ENCODE data around the gene CFAP74. TPM values are rescaled to one million over a fixed set of nuclear protein-coding genes. Genes with fewer than 3 reads are reported as not detected.

Gene CFAP74
- total and polyA plus RNA-seq, 12 donors: 0.03 TPM; not detected in 11

DNA sequence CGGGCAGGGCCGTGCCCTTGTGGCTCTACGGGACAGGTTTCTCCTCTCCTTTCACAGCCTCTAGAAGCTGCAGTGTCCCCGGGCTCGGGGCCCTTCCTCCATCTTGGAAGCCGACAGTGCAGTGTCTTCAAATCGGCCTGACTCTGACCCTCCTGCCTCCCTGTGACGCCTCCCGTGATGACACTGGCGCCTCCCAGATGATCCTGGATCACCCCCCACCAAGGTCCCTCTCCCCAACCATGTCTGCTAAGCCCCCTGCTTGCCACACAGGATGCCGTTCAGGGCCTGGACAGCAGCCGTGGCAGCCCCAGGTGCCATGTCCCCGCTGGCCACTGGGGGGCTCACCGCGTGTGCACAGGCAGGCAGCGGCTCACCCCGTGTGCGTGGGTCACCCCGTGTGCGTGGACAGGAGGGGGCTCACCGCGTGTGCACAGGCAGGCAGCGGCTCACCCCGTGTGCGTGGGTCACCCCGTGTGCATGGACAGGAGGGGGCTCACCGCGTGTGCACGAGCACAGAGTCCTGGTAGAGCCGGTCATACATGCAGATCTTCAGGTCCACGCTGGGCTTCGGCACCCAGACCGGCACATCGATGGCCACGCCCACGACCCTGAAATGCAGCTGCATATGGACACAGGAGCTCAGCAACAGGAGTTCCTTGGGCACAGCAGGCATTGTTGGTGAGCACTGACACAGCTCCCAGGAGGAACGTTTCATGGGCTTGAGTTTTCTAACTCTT is 59.6 kb downstream of the CFAP74 start:
- Histone ChIP-seq H3K4me3 (peak overlapping the region in 1 of 10 donors; percentile 12), H3K27ac (no peak overlapping the region), H3K27me3 (peaks cover 0 to 32% (median 10%) of the 10 kb centered on the region in 7 donors), H3K36me3 (no peaks in the 10 kb centered on the region), H3K4me1 (peaks cover 0 to 19% (median 9%) of the 10 kb centered on the region in 9 donors), H3K9me3 (no peaks in the 10 kb centered on the region)
- DNase-seq (peak; percentile 40 to 62), ATAC-seq (peak; percentile 68 to 86 (median 76))
- TF ChIP-seq, protein P1, sequence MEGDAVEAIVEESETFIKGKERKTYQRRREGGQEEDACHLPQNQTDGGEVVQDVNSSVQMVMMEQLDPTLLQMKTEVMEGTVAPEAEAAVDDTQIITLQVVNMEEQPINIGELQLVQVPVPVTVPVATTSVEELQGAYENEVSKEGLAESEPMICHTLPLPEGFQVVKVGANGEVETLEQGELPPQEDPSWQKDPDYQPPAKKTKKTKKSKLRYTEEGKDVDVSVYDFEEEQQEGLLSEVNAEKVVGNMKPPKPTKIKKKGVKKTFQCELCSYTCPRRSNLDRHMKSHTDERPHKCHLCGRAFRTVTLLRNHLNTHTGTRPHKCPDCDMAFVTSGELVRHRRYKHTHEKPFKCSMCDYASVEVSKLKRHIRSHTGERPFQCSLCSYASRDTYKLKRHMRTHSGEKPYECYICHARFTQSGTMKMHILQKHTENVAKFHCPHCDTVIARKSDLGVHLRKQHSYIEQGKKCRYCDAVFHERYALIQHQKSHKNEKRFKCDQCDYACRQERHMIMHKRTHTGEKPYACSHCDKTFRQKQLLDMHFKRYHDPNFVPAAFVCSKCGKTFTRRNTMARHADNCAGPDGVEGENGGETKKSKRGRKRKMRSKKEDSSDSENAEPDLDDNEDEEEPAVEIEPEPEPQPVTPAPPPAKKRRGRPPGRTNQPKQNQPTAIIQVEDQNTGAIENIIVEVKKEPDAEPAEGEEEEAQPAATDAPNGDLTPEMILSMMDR (IDR thresholded peaks at IDR 0.05): peak; percentile 72 to 94 (median 89)
- WGBS, 2 donors: 12 to 22% methylated on average over 37 of the region's 37 CpGs
- intact Hi-C loops (cut with DNase I): loop anchor here in 6 of 10 donors (1.0 to 10.0 kb wide), 5 partner anchors 100 to 221 kb away; no protein-coding TSS in a partner anchor

DNA sequence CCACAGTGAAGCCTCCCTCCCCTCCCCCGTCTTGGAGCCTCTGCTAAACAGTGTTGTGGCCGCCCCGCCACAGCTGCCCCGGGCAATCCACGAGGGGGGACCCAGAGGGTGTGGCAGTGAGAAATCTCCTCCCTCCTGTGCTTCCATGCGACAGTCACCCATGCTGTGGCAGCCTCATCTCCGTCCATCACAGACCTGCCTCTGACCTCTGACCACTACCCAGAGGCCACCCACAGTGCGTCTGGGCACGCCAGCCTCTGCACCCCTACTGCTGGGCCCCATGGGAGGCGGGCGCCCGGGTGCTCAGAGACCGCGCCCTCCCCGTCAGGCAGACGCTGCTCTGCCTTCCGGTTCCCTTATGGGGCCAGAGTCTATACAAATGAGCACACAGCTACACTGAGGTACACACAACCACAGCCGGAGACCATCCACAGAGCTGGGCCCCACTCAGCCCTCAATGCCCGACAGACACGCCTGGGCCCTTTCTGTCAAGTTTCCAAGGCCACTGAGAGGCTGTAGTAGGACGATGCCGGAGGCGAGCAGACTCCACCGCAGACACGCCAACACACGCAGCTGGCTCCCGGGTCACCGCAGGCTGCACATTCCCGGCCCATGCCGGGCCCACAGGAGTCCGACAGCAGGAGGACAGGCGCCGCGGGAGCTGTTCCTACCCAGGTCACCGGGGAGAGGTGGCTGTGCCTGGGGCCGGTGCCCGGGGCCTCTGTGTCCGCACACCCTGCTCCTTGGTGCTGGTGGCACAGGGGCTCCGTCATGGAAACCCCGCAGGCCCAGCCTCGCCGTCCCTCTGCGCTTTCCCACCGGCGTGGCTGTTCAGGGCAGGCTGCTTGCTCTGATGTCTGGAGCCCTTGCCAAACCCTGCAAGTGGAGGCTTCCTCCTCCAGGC is 60.6 kb downstream of the CFAP74 start:
- no peak overlapping the region for H3K27ac ChIP-seq
- TF ChIP-seq, protein P1 (IDR thresholded peaks at IDR 0.05): no peak
- no peak for DNase-seq
- intact Hi-C loops (cut with DNase I): loop anchor here in 5 of 10 donors (2.0 to 10.0 kb wide), 4 partner anchors 102 to 222 kb away; no protein-coding TSS in a partner anchor
- 82 to 86% methylated on average over 44 to 45 of the region's 45 CpGs for WGBS, 2 donors
- no peaks in the 10 kb centered on the region for H3K36me3 ChIP-seq
- peaks cover 0 to 32% (median 10%) of the 10 kb centered on the region in 7 donors for H3K27me3 ChIP-seq
- H3K9me3 ChIP-seq: no peaks in the 10 kb centered on the region
- H3K4me1 ChIP-seq: peaks cover 0 to 19% (median 9%) of the 10 kb centered on the region in 9 donors
- no peak for ATAC-seq
- H3K4me3 ChIP-seq: no peak overlapping the region

DNA sequence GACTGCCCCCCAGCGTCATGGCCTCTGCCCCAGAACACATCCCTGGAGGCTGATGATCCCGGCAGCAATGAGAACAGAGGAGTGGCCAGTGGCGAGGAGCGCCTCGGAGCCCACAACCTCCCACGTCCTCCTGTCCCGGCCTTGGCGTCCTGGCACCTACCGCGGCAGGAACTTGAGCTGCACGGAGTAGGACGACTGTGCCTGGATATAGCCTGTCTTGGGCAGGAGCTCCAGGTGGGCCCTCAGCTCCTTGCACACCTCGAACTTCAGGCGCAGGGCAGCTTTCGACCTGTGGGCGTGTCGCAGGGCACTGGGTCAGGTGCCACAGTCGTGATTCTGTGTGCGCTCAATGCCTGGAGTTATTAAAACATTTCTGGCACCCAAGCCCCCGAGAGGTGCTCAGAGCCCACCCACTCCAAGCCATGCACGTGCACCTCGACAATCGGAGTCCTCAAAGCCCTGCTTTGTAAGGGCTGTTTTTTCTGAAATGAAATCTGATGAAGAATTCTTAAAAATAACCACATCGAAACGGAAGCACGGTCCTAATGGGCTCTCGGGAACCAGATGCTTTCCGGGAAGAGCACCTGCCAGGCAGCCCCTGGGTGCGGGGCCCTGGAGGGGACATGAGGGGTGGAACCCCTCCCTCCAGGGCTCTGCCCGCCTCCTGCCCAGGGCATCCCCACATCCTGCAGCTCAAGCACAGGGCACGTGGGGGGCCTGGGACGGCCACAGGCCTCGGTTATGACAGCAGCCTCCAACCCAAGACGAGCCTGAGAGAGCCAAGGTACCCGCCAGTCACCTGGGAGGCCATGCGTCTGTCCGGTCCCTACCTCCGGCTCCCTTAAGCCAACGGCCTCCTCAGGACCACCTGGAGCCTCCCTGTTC is 61.5 kb downstream of the CFAP74 start:
- Histone ChIP-seq H3K4me1 (peaks cover 0 to 19% (median 9%) of the 10 kb centered on the region in 9 donors), H3K4me3 (no peak overlapping the region), H3K9me3 (no peaks in the 10 kb centered on the region), H3K27me3 (peaks cover 0 to 32% (median 10%) of the 10 kb centered on the region in 7 donors), H3K27ac (no peak overlapping the region), H3K36me3 (no peaks in the 10 kb centered on the region)
- 77 to 82% methylated on average over 39 of the region's 39 CpGs for WGBS, 2 donors
- intact Hi-C loops (cut with DNase I): loop anchor here in 5 of 10 donors (2.0 to 10.0 kb wide), 4 partner anchors 103 to 223 kb away; no protein-coding TSS in a partner anchor
- no peak for ATAC-seq
- TF ChIP-seq, protein P1 (IDR thresholded peaks at IDR 0.05): no peak
- no peak for DNase-seq
